Body of pancreas (tissue), 4 donors: ENCODE data around the gene JPH2.

ENCODE experiments used
- CTCF ChIP-seq, 7 experiments: fragments of 450-650 bp in 4 of 7; fragments of 200-600 bp in 3 of 7; sonication (generic) in 3 of 7; IDR thresholded peaks; one replicate each; pipeline ENCODE4 v1.5.1; 2016 to 2019; ENCODE audit warnings: antibody characterized with exemption in 7 of 7
- POLR2A ChIP-seq, 3 donors: fragments of 450-650 bp; IDR thresholded peaks; one replicate each; pipeline ENCODE4 v1.6.1; 2016; ENCODE audit warnings: antibody characterized with exemption in 3 of 3, mild to moderate bottlenecking in 2 of 3

DNA sequence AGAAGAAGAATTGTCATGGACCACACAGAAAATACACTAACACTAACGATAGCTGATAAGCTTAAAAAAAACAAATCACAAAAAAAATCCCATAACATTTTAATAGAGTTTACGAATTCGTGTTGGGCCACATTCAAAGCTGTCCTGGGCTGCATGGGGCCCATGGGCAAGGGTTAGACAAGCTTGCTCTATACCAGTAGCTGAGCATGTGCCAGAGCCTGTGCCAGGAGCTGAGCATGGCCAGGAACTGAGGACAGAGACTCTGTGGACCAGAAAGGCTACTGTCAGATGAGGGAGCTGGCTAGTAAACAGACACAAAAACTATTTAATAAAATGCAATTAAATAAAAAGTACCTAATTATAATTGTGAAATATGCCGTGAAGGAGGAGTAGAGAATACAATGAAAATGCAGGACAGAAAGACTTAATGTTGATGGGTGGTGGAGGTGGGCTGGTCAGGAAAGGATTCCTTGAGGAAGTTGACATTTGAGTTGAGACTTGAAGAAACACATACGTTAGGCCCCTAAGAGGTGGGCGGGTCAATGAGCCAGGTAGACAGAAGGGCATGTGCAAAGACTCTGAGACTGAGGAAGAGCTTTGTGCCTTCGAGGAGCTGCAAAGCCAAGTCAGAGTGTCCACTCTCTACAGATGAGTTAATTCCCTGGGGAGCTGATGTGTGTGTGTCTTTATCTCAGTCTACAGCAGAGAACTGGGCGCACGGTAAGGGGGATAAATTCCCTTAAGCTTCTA is 66.1 kb downstream of the JPH2 start:
- TF ChIP-seq CTCF (IDR thresholded peaks at IDR 0.05) (no peak), POLR2A (IDR thresholded peaks at IDR 0.05) (no peak)
